UCSD-AML1 (cell line): ENCODE results near the gene KLHL17.
"Not testable (repeated sequence)": the region's sequence is repeated elsewhere in the genome, so short reads cannot be mapped to it uniquely, and the experiment has no call there.

ENCODE experiments used
- DNase-seq: peaks from one replicate; lab custom pipeline; 2025; ENCODE audit not compliant: unreplicated experiment; lab: John Stamatoyannopoulos, UW

KLHL17 gene

DNA sequence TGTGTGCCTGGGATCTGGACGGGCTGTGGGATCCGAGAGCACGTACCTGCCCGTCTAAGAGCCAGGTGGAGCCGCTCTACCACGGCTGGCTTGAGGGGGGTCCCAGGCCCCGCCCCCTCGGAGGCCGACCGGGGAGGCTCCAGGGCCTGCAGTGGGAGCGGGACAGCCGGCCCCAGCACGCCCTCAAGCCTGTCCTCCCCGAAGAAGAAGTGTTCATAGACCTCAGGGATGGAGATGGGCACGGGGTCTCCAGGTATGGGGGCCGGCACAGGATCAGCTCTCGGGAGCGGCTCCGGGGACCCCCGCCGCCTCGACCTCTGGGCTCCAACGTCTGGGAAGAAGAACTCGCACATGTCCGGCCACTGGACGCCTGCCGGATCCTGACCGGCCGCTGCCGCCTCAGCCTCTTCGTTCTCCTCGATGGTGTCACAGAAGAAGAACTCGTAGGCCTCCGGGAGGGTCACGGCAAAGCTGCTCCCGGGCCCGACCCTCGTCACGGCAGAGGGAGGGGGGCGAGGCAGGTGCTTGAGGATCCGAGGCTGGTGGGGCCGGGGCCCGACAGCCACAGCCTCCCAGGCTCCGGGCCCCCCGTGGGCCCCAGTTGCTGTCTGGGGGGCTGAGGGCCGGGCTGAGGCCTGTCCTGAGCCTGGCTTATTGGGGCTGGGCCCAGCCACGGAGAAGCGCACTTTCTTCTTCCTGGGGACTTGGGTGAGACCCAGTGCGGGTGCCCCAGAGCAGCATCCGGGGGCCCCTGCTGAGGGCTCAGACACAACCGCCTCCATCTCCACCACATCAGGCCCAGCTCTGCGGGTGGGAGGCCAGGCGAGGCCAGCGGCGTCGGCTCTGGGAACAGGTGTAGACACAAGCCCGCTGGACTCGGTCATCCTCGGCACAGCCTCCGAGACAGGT lies 18.7 kb downstream of the KLHL17 start:
- DNase-seq = no peak

DNA sequence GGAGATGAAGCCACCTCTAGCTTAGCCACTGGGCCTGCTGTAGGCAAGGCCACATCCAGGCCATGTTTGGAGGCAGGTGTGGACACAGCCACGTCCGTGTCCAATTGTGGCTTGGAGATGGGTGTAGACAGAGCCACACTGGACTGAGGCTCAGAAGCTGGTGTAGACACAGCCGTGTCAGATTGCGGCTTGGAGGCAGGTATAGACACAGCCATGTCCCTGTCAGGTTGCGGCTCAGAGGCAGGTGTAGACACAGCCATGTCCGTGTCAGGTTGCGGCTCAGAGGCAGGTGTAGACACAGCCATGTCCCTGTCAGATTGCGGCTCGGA lies 19.3 kb downstream of the KLHL17 start:
- no peak for DNase-seq

DNA sequence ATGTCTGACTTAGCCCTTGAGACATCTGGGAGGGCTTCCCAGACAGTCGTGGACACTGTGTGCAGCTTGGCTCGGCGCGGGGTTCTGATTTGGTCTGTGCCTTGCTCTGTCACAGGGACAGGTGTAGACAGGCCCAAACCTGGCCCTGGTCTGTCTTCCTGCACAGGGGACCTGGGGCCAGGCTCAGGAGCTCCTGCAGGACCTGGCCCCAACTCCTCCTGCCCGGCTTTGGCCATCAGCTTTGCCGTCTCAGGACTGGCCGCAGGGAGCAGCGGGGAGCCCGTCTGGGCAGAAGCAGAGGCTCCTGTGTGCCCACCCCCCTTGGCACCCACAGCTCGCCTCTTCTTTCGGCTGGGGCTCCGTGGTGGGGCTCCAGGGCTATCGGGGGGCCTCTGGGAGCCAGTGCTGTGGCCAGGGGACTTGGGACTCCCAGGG lies 19.8 kb downstream of the KLHL17 start:
- DNase-seq = no peak

DNA sequence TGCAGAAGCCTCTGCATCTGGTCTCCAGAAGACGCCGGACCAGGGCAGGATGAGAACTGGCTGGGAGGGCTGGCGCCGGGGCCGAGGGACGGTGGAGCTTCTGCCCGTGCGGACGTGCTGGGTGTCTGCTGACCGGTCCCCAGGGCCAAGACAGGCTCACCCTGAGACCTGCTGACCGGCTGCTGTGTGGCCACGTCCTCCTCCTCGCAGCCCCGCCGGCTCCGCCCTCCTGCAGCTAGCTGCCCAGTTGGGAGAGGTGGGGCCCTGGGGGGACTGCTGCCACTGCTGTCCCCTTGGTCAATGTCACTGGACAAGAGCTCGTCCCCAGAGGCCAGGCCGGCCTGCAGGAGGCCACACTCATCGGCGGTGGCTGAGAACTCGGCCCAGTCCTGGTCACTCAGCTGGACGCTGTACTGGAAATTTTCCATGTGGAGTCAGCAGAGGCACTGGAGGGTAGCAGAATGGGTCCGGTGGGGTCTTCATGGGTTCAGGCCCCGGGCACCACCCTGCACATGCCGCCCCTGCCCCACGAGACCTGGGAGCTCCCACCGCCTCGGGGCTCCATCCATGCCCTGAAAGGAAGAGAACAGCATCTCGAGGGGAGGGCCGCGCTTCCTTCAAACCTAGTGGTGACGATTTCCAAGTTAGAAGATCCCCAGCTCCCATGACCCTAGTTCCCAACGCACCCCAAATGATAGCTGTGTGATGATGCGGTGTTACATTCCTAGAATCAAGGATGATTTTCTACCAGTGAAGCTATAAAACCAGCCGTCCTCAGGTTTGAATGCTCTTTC lies 20.4 kb downstream of the KLHL17 start:
- no peak for DNase-seq

DNA sequence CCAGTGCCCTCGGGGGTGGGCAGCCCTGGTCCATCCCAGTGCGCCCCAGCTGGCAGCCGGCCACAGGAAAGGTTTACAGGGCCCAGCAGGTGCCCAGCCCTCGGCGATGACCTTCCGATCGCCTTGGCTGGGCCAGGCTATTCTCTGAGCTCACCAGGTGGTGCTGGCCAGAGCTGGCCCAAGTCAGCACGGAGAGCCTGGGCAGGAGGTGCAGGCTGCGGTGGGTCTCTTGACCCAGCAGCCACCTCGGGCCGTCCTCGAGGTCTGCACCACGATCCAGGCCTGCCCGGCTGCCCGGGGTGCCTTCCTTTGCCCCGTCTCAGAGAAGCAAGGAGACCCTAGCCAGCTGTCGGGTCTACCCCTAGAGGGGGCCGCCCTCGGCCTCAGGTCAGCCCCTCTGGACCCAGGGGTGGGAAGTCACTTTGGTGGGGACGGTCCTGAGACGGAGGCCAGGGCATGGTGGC lies 21.1 kb downstream of the KLHL17 start:
- no peak for DNase-seq

DNA sequence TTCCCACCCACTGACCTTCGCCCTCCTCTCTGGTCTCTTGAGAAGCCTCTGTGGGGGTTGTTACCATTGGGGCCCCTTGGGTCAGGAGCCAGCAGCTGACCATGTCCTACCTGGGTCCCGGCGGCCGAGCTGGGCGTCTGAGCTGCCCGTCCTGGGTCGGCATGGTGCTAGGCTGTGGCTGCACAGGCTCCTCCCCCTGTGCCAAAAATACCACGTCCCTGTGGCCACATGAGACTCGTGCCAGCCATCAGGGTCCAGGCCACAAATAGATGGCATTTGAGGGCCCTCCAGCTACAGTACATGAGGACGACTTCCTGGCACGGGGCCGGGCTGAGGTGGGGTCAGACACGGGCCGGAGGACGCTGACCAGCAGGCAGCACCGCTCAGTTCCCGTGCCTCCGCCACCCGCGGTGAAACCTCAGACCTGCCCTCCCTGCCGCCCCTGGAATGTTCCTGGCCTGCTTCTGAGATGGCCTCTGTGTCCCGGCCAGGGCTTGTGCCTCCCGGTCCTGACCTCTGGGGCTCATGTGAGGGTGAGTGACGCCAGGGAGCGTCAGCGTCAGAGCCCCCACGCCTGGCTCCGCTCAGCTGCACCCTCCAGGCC lies 21.7 kb downstream of the KLHL17 start, which contains the start of gene PERM1:
Gene PERM1 (minus strand): TSS at position 139 of the 604 bp plus-strand sequence. CDS start 1,064 bp downstream, outside the sequence.
- DNase-seq = no peak

DNA sequence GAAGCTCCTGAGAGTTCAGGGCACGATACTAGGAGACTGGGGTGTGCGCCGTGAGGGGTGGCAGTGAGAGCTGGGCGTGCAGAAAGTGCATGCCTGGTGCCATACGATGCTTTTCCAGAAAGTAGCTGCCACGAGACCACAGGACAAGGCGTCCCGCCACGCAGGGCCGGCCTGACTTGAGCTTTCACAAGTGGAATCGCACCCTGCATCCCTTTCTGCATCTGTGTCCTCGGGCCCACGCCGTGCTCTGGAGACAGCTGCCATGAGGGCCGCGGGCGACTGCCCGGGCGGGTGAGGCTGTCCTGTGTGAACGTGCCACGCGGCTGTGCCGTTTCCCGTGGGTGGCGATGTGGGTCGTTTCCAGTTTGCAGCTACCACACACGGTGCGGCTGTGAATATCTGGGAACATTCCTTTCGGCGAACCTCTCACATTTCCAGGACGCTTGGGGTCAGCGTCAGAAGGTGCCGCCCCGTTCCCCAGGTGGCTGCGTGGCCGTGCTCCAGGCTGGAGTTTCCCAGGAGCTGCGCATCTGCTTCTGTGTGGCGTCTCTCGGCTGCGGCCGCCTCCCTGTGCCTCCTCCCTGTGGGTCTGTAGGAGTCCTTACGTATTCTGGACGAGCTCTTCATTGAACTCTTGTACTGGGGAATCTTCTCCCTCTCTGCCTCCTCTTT lies 22.5 kb downstream of the KLHL17 start:
- no peak for DNase-seq

DNA sequence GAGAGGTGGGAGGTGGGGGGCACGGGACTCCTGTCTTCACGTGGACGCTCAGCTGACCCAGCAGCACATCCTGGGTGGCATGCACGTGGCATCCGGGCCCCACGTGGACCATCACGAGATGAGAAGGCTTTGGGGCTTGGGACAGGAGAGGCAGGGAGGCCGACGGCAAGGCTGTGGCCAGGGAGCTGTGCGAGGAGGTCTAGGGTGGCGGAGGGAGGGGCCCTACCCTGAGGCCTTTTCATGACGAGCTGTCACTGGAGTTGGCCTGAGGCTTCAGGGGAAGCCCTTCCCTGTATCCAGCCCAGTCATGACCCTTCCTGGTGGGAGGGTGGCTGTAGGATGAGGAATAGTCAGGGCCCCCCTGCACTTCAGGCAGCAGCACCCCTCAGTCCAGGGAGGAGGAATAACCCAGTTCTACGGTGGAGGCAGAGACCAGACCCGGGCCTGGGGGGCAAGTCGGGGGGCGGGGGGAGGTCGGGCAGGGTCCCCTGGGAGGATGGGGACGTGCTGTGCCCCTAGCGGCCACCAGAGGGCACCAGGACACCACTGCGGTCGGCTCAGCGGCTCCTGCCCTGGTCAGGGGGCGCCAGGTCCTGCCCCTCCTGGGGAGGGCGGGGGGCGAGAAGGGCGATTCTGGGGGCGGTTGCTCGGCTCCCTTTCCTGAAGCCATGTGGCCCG lies 23.6 kb downstream of the KLHL17 start:
- DNase-seq = peak; percentile 46

DNA sequence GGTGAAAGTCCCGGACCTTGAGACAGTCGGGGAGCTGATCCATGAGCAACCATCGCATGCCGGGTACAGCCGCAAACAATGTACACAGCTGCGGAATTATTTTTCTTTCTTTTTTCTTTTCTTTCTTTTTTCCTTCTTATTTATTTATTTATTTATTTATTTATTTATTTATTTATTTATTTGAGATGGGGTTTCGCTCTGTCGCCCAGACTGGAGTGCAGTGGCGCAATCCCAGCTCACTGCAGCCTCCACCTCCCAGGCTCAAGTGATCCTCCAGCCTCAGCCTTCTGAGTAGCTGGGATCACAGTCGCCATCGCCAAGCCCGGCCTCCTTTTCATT lies 24.1 kb downstream of the KLHL17 start:
- no peak for DNase-seq

DNA sequence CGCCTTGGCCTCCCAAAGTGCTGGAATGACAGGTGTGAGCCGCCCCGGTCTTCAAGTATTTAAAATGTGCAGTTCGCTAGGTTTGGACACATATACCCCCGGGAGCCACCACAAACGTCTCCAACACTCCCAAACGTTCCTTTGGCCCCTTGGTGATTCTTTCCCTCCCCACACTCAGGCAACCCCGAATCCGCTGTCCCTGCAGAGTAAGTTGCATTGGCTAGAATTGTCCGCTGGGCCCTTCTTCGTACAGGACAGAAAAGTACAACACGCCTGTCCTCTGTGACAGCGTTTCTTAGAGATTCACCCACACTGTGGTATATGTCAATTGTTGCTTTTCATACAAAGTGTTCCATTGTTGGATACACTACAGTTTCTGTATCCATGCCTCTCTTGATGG lies 24.7 kb downstream of the KLHL17 start:
- no peak for DNase-seq

DNA sequence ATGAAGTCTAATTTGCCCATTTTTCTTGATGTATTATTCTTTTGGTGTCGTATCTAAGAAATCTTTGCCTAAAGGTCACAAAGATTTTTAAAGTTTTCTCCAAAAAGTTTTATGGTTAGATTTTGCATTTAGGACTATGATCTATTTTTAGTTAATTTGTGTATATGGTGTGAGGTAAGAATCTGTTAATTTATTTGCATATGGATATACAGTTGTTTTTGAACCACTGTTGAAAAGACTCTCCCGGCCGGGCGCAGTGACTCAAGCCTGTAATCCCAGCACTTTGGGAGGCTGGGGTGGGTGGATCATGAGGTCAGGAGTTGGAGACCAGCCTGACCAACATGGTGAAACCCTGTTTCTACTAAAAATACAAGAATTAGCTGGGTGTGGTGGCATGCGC lies 27.7 kb downstream of the KLHL17 start:
- not testable (repeated sequence) for DNase-seq

DNA sequence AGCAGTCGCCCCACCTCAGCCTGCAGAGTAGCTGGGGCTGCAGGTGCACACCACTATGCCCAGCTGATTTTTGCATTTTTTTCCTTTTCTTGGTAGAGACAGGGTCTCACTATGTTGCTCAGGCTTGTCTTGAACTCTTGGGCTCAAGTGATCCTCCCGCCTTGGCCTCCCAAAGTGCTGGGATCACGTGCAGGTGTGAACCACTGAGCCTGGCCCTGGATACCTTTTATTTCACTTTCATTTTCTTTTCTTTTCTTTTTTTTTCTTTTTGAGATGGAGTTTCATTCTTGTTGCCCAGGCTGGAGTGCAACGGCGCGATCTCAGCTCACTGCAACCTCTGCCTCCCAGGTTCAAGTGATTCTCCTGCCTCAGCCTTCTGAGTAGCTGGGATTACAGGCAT lies 30.9 kb downstream of the KLHL17 start:
- not testable (repeated sequence) for DNase-seq

DNA sequence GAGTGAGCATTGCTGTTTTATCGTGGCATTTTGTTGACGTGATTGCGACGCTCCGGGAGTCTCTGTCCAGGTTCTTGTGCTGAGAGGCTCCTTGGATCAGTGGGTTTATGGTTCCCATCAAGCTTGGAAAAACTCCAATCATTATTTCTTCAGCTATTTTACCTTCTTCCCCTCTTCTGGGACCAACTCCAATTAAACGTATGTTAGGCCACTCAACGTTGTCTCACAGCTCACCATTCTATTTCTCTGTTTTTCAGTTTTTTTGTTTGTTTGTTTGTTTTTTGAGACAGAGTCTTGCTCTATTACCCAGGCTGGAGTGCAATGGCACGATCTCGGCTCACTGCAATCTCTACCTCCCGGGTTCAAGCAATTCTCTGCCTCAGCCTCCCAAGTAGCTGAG lies 31.5 kb downstream of the KLHL17 start:
- no peak for DNase-seq

DNA sequence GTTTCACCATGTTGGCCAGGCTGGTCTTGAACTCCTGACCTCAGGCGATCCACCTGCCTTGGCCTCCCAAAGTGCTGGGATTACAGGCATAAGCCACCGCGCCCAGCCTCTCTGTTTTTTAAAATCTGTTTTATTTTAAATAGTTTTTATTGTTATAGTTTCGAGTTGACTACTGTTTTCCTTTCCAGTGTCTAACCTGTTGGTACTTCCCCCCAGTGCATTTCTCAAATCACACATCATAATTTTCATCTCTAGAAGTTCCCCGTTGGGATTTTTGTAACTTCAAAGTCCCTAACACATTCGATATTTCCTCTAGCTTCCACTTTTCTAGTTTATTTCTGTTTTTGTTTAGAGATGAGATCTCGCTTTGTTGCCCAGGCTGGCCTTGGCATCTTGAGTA lies 32.0 kb downstream of the KLHL17 start:
- no peak for DNase-seq

DNA sequence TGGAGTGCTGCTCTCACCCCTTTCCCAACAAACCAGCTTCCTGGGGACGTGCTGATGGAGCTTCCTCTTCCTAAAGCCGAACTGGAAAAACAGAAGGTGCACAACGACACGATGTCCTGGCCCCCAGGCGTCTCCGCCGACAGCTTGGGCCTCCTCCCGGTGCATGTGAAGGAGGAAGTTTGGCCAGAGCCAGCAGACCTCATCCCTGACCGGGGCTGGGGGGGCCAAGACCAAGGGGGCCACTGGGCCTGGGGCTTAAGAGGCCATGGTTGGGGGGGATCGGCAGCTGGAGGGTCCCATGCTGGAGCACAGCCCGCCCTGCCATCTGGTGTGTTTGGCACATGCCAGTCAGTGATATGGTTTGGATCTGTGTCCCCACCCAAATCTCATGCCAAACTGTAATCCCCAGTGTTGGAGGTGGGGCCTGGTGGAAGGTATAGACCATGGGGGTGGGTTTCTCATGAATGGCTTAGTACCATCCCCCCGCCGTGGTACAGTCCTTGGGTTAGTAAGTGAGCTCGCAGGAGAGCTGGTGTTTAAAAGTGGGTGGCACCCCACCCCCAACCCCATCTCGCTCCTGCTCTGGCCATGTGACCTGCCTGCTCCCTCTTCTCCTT lies 33.1 kb downstream of the KLHL17 start:
- DNase-seq = no peak

DNA sequence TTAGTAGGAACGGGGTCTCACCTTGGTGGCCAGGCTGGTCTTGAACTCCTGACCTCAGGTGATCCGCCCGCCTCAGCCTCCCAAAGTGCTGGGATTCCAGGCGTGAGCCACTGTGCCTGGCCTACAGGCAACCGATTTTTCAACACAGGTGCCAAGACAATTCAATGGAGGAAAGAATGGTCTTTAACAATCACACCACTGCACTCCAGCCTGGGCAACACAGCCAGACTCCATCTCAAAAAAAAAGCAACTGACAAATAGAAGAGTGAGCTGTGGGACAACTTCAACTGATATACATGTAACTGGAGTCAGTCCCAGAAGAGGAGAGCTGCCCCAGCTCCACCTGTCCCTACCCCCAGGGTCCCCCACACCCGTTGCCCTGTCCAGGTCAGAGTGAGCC lies 34.2 kb downstream of the KLHL17 start:
- not testable (repeated sequence) for DNase-seq

DNA sequence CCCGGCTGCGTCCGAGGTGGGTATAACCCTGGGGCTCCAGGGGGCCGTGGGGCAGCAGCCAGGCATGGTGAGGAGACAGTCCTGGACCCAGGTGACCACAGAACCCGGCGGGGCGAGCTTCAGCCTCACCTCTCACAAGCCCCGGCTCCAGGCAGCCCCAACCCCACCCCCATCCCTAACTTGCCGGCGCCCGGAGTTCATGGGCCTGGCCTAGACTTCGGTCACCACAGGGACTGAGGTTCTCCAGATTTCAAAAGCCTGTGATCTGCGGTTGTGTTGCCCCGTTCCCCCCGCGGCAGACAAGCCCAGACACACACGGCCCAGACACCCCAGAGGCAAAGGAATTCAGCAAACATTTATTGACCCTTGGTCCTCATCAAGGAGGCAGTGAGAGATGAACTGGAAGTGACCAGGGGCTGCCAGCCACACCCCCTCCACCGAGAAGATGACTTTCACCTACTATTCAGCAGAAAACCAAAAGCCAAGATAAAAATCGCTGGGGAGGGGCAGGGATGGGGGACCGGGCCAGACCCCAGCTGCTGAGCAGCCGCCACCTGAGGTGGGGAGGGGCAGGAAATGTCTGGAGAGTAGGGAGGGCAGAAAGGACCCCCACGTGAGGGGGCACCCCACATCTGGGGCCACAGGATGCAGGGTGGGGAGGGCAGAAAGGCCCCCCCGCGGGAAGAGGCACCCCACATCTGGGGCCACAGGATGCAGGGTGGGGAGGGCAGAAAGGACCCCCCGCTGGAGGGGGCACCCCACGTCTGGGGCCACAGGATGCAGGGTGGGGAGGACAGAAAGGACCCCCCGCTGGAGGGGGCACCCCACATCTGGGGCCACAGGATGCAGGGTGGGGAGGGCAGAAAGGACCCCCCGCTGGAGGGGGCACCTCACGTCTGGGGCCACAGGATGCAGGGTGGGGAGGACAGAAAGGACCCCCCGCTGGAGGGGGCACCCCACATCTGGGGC lies 35.6 kb downstream of the KLHL17 start:
- DNase-seq = no peak

DNA sequence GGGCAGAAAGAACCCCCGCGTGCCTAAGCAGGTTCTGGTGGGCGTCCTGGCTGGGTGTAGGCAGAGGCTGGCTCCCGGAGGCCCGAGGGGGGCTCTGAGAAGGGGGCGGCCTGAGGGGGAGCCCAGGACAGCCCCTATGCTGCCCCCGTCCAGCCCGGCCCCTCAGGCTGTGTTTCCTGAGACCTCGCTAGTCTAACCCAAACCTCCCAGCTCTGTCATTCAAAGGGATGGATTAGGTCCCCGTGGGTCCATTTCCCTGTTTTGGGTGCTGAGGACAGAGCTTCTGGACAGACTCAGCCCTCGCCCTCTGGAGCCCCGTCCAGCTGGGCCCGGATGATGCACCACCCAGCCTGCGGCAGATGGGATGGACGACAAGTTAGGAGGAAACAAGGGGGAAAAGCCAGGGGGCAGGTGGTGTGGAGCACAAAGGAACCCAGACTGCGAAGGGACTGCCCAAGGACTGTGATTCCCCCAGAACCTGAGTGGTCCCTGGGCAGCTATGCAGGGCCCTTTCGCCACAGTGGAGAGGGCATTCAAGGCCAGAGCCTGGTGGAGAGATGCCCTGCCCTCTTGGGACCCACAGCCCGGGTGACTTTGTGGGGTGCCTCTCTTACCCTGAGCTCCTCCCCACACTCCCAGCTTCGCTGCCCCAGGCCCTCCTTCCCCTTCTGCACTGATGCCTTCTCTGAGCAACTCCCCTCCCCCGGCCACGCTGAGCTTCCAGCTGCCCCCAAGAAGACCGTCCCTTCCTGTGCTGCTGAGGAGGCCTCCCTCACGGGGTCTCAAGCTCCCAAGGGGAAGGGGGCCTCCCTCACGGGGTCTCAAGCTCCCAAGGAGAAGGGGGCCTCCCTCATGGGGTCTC lies 36.7 kb downstream of the KLHL17 start:
- no peak for DNase-seq
